Activated CD8-positive, alpha-beta T cell treated with anti-CD3 and anti-CD28 coated beads, Interleukin-2, amount 10 ng/mL, durations not matched to agents 7 days and 5 days (primary cell): ENCODE measurements around the gene GCDH. TPM values are rescaled to one million over a fixed set of nuclear protein-coding genes. Genes with fewer than 3 reads are reported as not detected.

ENCODE experiments used
- ATAC-seq: fragments of 150-1000 bp; cut with Tn5 transposase; one replicate; pipeline ENCODE4 v1.10.0; 2021; ENCODE audit warnings: moderate library complexity
- CTCF ChIA-PET: fragments of 350-600 bp; sonication (Branson Sonifier 250); formaldehyde crosslinking; loops from one replicate; lab custom pipeline; 2021; ENCODE audit warnings: antibody characterized with exemption; lab: Charles Lee
- POLR2A ChIA-PET: fragments of 350-600 bp; sonication (Branson Sonifier 250); formaldehyde crosslinking; loops from one replicate; lab custom pipeline; 2021; ENCODE audit warnings: antibody characterized with exemption; lab: Charles Lee
- DNase-seq: peaks from one replicate; pipeline ENCODE4 v3.0.0-alpha.2; 2020
- H3K27ac Mint-ChIP-seq: one replicate; pipeline ENCODE4 v1.8.0; 2021; ENCODE audit warnings: mild to moderate bottlenecking, mixed read lengths
- H3K27me3 Mint-ChIP-seq: one replicate; pipeline ENCODE4 v1.8.0; 2021; ENCODE audit warnings: low read depth, mixed read lengths
- H3K36me3 Mint-ChIP-seq: one replicate; pipeline ENCODE4 v1.8.0; 2021; ENCODE audit warnings: low read depth, mixed read lengths
- H3K4me1 Mint-ChIP-seq: one replicate; pipeline ENCODE4 v1.8.0; 2021; ENCODE audit warnings: low read depth, mixed read lengths
- H3K4me3 Mint-ChIP-seq: one replicate; pipeline ENCODE4 v1.8.0; 2021; ENCODE audit warnings: mild to moderate bottlenecking, mixed read lengths
- H3K9me3 Mint-ChIP-seq: one replicate; pipeline ENCODE4 v1.8.0; 2022; ENCODE audit warnings: mixed read lengths; ENCODE audit not compliant: insufficient read depth
- total RNA-seq, 2 experiments: library from RNA; stranded (reverse); gene quantifications; one replicate each; pipeline ENCODE4 v1.2.3, GENCODE V29; 2021

Gene GCDH
- total RNA-seq, 2 experiments from 2014 or later, result 39.5 to 42.5 TPM

- ChIA-PET CTCF (interaction anchor here (0.8 to 2.0 kb wide), 4 partner anchors 17 to 100 kb away, joined by 4 to 9 read pairs (median 6); no protein-coding TSS in a partner anchor), POLR2A (no interaction called here)
- ATAC-seq (no peak), DNase-seq (no peak)
- Mint-ChIP-seq H3K27ac (no peak overlapping the region), H3K36me3 (no peaks in the 10 kb centered on the region), H3K9me3 (no peaks in the 10 kb centered on the region), H3K4me3 (no peak overlapping the region), H3K4me1 (peaks cover 18% of the 10 kb centered on the region), H3K27me3 (no peaks in the 10 kb centered on the region)
Measured at GRCh38 chr19:12864721-12865715, 25.9 kb upstream of the GCDH start.

GRCh38 chr19:12865746-12866415 lies 25.1 kb upstream of the GCDH start:
- Mint-ChIP-seq H3K36me3 (no peaks in the 10 kb centered on the region), H3K4me3 (no peak overlapping the region), H3K27ac (no peak overlapping the region), H3K4me1 (peaks cover 18% of the 10 kb centered on the region), H3K27me3 (no peaks in the 10 kb centered on the region), H3K9me3 (no peaks in the 10 kb centered on the region)
- ChIA-PET POLR2A (no interaction called here), CTCF (interaction anchor here (2.0 kb wide), 1 partner anchor 100 kb away, joined by 9 read pairs; no protein-coding TSS in a partner anchor)
- no peak for ATAC-seq
- no peak for DNase-seq

- Mint-ChIP-seq H3K4me3 (no peak overlapping the region), H3K27ac (no peak overlapping the region), H3K36me3 (no peaks in the 10 kb centered on the region), H3K4me1 (peaks cover 18% of the 10 kb centered on the region), H3K27me3 (no peaks in the 10 kb centered on the region), H3K9me3 (no peaks in the 10 kb centered on the region)
- ATAC-seq (no peak), DNase-seq (no peak)
- ChIA-PET CTCF (no interaction called here), POLR2A (no interaction called here)
Measured at GRCh38 chr19:12866416-12867119, 24.4 kb upstream of the GCDH start.

- H3K4me1 Mint-ChIP-seq, result peaks cover 18% of the 10 kb centered on the region
- ATAC-seq, result peak; percentile 81
- peak overlapping the region; percentile 5 for H3K27ac Mint-ChIP-seq
Measured at GRCh38 chr19:12867120-12868099, 23.6 kb upstream of the GCDH start.

GRCh38 chr19:12868540-12869112 lies 22.3 kb upstream of the GCDH start:
- POLR2A ChIA-PET, result interaction anchor here (0.6 kb wide), 1 partner anchor 29 kb away, joined by 4 read pairs; no protein-coding TSS in a partner anchor
- ATAC-seq, result no peak
- Mint-ChIP-seq H3K36me3 (peaks cover 15% of the 10 kb centered on the region), H3K4me3 (no peak overlapping the region), H3K27me3 (no peaks in the 10 kb centered on the region), H3K9me3 (no peaks in the 10 kb centered on the region), H3K27ac (no peak overlapping the region), H3K4me1 (peaks cover 20% of the 10 kb centered on the region)
- CTCF ChIA-PET, result no interaction called here
- DNase-seq, result no peak

More at GRCh38 chr19:12867120-12868099, 23.6 kb upstream of the GCDH start:
- peak overlapping the region; percentile 64 for H3K4me3 Mint-ChIP-seq
- no peaks in the 10 kb centered on the region for H3K27me3 Mint-ChIP-seq
- H3K36me3 Mint-ChIP-seq, result peaks cover 6% of the 10 kb centered on the region
- CTCF ChIA-PET, result interaction anchor here (1.0 kb wide), 1 partner anchor 20 kb away, joined by 4 read pairs; no protein-coding TSS in a partner anchor
- H3K9me3 Mint-ChIP-seq, result no peaks in the 10 kb centered on the region
- peak; percentile 80 for DNase-seq
- POLR2A ChIA-PET, result no interaction called here

- H3K4me1 Mint-ChIP-seq, result peaks cover 15% of the 10 kb centered on the region
- ChIA-PET CTCF (interaction anchor here (2.4 kb wide), 1 partner anchor 94 kb away, joined by 11 read pairs; no protein-coding TSS in a partner anchor), POLR2A (no interaction called here)
- no peaks in the 10 kb centered on the region for H3K27me3 Mint-ChIP-seq
- DNase-seq (no peak), ATAC-seq (no peak)
- no peak overlapping the region for H3K4me3 Mint-ChIP-seq
- H3K27ac Mint-ChIP-seq, result no peak overlapping the region
- no peaks in the 10 kb centered on the region for H3K9me3 Mint-ChIP-seq
- H3K36me3 Mint-ChIP-seq, result peaks cover 27% of the 10 kb centered on the region
Measured at GRCh38 chr19:12871681-12872080, 19.3 kb upstream of the GCDH start.

- no peak for ATAC-seq
- H3K4me1 Mint-ChIP-seq, result peaks cover 10% of the 10 kb centered on the region
- no peaks in the 10 kb centered on the region for H3K9me3 Mint-ChIP-seq
- POLR2A ChIA-PET, result interaction anchor here (0.6 kb wide), 1 partner anchor 8 kb away, joined by 3 read pairs; no protein-coding TSS in a partner anchor
- no peak overlapping the region for H3K4me3 Mint-ChIP-seq
- no peak for DNase-seq
- peaks cover 27% of the 10 kb centered on the region for H3K36me3 Mint-ChIP-seq
- no peaks in the 10 kb centered on the region for H3K27me3 Mint-ChIP-seq
- CTCF ChIA-PET, result interaction anchor here (0.6 to 2.4 kb wide), 6 partner anchors 10 to 129 kb away, joined by 3 to 11 read pairs (median 6); no protein-coding TSS in a partner anchor
- no peak overlapping the region for H3K27ac Mint-ChIP-seq
Measured at GRCh38 chr19:12872255-12872654, 18.7 kb upstream of the GCDH start.

- POLR2A ChIA-PET, result interaction anchor here (0.6 to 1.2 kb wide), 2 partner anchors 8 to 11 kb away, joined by 3 to 4 read pairs; no protein-coding TSS in a partner anchor
- Mint-ChIP-seq H3K27ac (no peak overlapping the region), H3K27me3 (no peaks in the 10 kb centered on the region)
Measured at GRCh38 chr19:12872941-12873890, 17.7 kb upstream of the GCDH start.

More at GRCh38 chr19:12872941-12873890, 17.7 kb upstream of the GCDH start:
- CTCF ChIA-PET, result interaction anchor here (0.6 to 2.4 kb wide), 8 partner anchors 9 to 129 kb away, joined by 3 to 11 read pairs (median 6); partner anchors contain the start of gene FARSA
- peak; percentile 80 for ATAC-seq
- H3K36me3 Mint-ChIP-seq, result peaks cover 29% of the 10 kb centered on the region
- DNase-seq, result peak; percentile 76
- peaks cover 4% of the 10 kb centered on the region for H3K4me1 Mint-ChIP-seq
- no peak overlapping the region for H3K4me3 Mint-ChIP-seq
- no peaks in the 10 kb centered on the region for H3K9me3 Mint-ChIP-seq
